Ovary (tissue), 9 donors: ENCODE results near the gene APEH. TPM values are rescaled to one million over a fixed set of nuclear protein-coding genes. Genes with fewer than 3 reads are reported as not detected.

Experiments
- DNase-seq, 5 donors: peaks; one replicate each; pipeline ENCODE4 v3.0.0-alpha.2; 2019 to 2020
- H3K27ac ChIP-seq, 2 donors: fragments of 200-600 bp; one replicate each; pipeline versions ENCODE4 v1.5.1 to v1.8.0; 2019 to 2022
- H3K27me3 ChIP-seq: fragments of 200-600 bp; one replicate; pipeline ENCODE4 v1.8.0; 2022
- H3K36me3 ChIP-seq: fragments of 200-600 bp; sonication (generic); one replicate; pipeline ENCODE4 v1.5.1; 2019
- H3K4me1 ChIP-seq: one replicate; pipeline ENCODE4 v1.8.1; 2013; ENCODE audit warnings: mild to moderate bottlenecking, moderate library complexity; ENCODE audit not compliant: insufficient read depth
- H3K4me3 ChIP-seq: fragments of 200-600 bp; sonication (generic); one replicate; pipeline ENCODE4 v1.5.1; 2017
- H3K9me3 ChIP-seq, 2 donors: fragments of 200-600 bp in 1 of 2; sonication (generic) in 1 of 2; one replicate each; pipeline versions ENCODE4 v1.5.1 to v1.8.1; 2013 to 2019; ENCODE audit warnings: mild to moderate bottlenecking in 1 of 2, moderate library complexity in 1 of 2
- CTCF ChIP-seq, 3 donors: fragments of 450-650 bp in 2 of 3; fragments of 200-600 bp in 1 of 3; IDR thresholded peaks; one replicate each; pipeline versions ENCODE4 v1.5.1 to v1.8.0; 2016 to 2022; ENCODE audit warnings: antibody characterized with exemption in 3 of 3, mild to moderate bottlenecking in 1 of 3
- EP300 ChIP-seq: sonication (generic); formaldehyde crosslinking; IDR thresholded peaks from one replicate; pipeline ENCODE4 v1.6.1; 2017; ENCODE audit warnings: antibody characterized with exemption
- POLR2A ChIP-seq: fragments of 450-650 bp; IDR thresholded peaks from one replicate; pipeline ENCODE4 v1.6.1; 2017; ENCODE audit warnings: antibody characterized with exemption, mild to moderate bottlenecking, moderate library complexity
- WGBS, 3 donors: extraction: QIAGEN DNeasy Blood & Tissue Kit in 1 of 3; methylation state at CpG; one replicate each; pipeline versions ENCODE4 v1.1.5 to v1.1.7; 2013 to 2017; 5-methylcytosine and 5-hydroxymethylcytosine counted together
- intact Hi-C, 4 donors: fragments of 100-400 bp; cut with DNase I; formaldehyde crosslinking; loops; one replicate each; pipeline versions ENCODE4 v1.11.0 to v1.15.1; 2022 to 2023
- polyA plus RNA-seq, 2 donors: library from polyadenylated mRNA; stranded (reverse); fragments of 200-250 nt in 1 of 2; fragments of 350-450 nt in 1 of 2; fragmentation: Illumina TruSeq in 1 of 2; extraction: RNeasy Lipid Tissue Mini Kit (QIAGEN cat#74804) in 1 of 2; gene quantifications; one replicate each; pipeline ENCODE4 v1.2.3, GENCODE V29; 2013 to 2014
- total RNA-seq, 7 donors: library from RNA; depleted of rRNA in 2 of 7; stranded (reverse); fragments of >200 nt in 2 of 7; fragmentation: NEBNext Ultra II Directional in 3 of 7; extraction: Animal tissue kit (Norgen Biotek cat#: 25700) in 3 of 7; gene quantifications; one replicate each; pipeline versions ENCODE4 v1.1.0 to v1.2.4, GENCODE V29; 2016 to 2023
- donor health status: DM: no; HTN: no; CAD: no; lungs with moderate emphysema.
- donor health status: DM: no; HTN: no; CAD: no.
- donor health status: Bipolar disorder and iron deficiency.
- donor health status: DM: yes; HTN: yes; CAD: no.
- donor health status: DM: no; HTN: no; CAD: no.
- donor health status: DM: yes; HTN: yes; CAD: no.

APEH gene
- total and polyA plus RNA-seq, 9 donors = 33.7 to 90.9 (median 60.6) TPM

GRCh38 chr3:49711489-49711888, 37.3 kb downstream of the APEH start:
- Histone ChIP-seq H3K9me3 (no peaks in the 10 kb centered on the region), H3K27me3 (no peaks in the 10 kb centered on the region), H3K27ac (no peak overlapping the region), H3K4me1 (no peaks in the 10 kb centered on the region), H3K4me3 (no peak overlapping the region), H3K36me3 (no peaks in the 10 kb centered on the region)
- DNase-seq = no peak
- 92 to 97% (median 97%) methylated on average over 5 of the region's 5 CpGs for WGBS, 3 donors
- no peak for TF ChIP-seq EP300
- no peak for TF ChIP-seq CTCF (IDR thresholded peaks at IDR 0.05)
- no peak for TF ChIP-seq POLR2A
- intact Hi-C loops = loop anchor here in 1 of 4 donors (10.0 kb wide), 1 partner anchor 133 kb away; no protein-coding TSS in a partner anchor

- no peak for TF ChIP-seq EP300
- TF ChIP-seq CTCF (IDR thresholded peaks at IDR 0.05) = no peak
- no peak for TF ChIP-seq POLR2A
- 93 to 94% (median 93%) methylated on average over 10 to 11 of the region's 11 CpGs for WGBS, 3 donors
- intact Hi-C loops = loop anchor here in 1 of 4 donors (10.0 kb wide), 1 partner anchor 133 kb away; no protein-coding TSS in a partner anchor
- no peak overlapping the region for H3K27ac ChIP-seq
- no peak overlapping the region for H3K4me3 ChIP-seq
- H3K9me3 ChIP-seq = no peaks in the 10 kb centered on the region
- DNase-seq = no peak
- H3K36me3 ChIP-seq = no peaks in the 10 kb centered on the region
- no peaks in the 10 kb centered on the region for H3K27me3 ChIP-seq
- no peaks in the 10 kb centered on the region for H3K4me1 ChIP-seq
These were observed 38.0 kb downstream of the APEH start for GRCh38 chr3:49712166-49712565.

- TF ChIP-seq EP300 (no peak), POLR2A (no peak), CTCF (IDR thresholded peaks at IDR 0.05) (no peak)
- Histone ChIP-seq H3K9me3 (no peaks in the 10 kb centered on the region), H3K4me3 (no peak overlapping the region), H3K4me1 (no peaks in the 10 kb centered on the region), H3K27ac (no peak overlapping the region), H3K27me3 (no peaks in the 10 kb centered on the region), H3K36me3 (no peaks in the 10 kb centered on the region)
- DNase-seq = no peak
- intact Hi-C loops = loop anchor here in 1 of 4 donors (10.0 kb wide), 1 partner anchor 132 kb away; no protein-coding TSS in a partner anchor
- 71 to 74% (median 73%) methylated on average over 5 to 7 of the region's 7 CpGs for WGBS, 3 donors
These were observed 38.6 kb downstream of the APEH start for GRCh38 chr3:49712631-49713317.

GRCh38 chr3:49713336-49714105, 39.4 kb downstream of the APEH start:
- no peak for DNase-seq
- Histone ChIP-seq H3K9me3 (no peaks in the 10 kb centered on the region), H3K4me3 (no peak overlapping the region), H3K27me3 (no peaks in the 10 kb centered on the region), H3K36me3 (no peaks in the 10 kb centered on the region), H3K4me1 (peaks cover 3% of the 10 kb centered on the region), H3K27ac (no peak overlapping the region)
- intact Hi-C loops = loop anchor here in 1 of 4 donors (10.0 kb wide), 1 partner anchor 131 kb away; no protein-coding TSS in a partner anchor
- WGBS, 3 donors = 91 to 95% (median 92%) methylated on average over 25 of the region's 25 CpGs
- no peak for TF ChIP-seq POLR2A
- TF ChIP-seq EP300 = no peak
- no peak for TF ChIP-seq CTCF (IDR thresholded peaks at IDR 0.05)
